Activated T-cell treated with anti-CD3 and anti-CD28 coated beads, Interleukin-2, amount 50 U/mL, for 1 hour (primary cell): ENCODE data around the gene SAMD8.
"Not testable (repeated sequence)": the region's sequence is repeated elsewhere in the genome, so short reads cannot be mapped to it uniquely, and the experiment has no call there.

Source experiments
- DNase-seq: peaks from one replicate; pipeline ENCODE4 v3.0.0-alpha.2; 2020

Gene SAMD8

DNA sequence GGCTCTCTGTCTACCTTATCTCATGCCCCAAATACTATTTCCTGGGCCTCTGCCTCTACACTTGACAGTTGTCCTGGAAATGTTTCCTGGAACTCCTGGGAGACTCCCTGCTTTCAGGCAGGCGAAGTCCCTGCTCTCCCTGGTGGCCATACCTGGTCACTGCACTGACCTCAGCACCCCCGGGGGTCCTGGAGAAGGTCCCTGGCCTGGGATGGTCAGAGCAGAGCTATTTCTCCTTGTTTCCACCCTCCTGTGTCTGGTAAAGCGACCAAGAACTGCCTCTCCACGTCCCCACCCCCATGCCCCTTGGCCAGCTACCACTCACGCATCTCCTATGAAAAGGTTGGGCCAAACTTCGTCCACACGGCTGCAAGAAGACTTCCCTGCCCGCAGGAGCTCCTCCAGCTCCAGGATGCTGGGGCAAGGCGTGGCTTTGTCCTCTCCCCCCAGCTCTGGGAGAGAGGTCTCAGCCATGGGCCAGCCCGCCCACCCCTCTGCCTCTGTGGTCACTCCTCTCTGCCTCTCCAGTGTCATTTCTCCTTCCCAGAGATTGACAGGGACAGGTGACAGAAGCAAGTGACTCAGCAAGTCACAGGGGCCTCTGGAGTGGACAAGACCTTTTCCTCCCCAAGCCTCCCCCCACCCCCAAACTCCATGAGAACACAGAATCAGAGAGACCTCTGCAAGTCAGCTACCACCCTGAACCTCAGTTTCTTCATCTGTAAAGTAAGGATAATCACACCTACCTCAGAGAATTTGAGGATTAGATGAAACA, 2.6 kb upstream of the SAMD8 start:
- no peak for DNase-seq

- DNase-seq = no peak
Measured at GRCh38 chr10:75109459-75109778, 2.0 kb upstream of the SAMD8 start.

GRCh38 chr10:75110006-75110632, 1.3 kb upstream of the SAMD8 start:
- no peak for DNase-seq

GRCh38 chr10:75111907-75112679, 637 bp downstream of the SAMD8 start:
- DNase-seq = peak; percentile 52

DNA sequence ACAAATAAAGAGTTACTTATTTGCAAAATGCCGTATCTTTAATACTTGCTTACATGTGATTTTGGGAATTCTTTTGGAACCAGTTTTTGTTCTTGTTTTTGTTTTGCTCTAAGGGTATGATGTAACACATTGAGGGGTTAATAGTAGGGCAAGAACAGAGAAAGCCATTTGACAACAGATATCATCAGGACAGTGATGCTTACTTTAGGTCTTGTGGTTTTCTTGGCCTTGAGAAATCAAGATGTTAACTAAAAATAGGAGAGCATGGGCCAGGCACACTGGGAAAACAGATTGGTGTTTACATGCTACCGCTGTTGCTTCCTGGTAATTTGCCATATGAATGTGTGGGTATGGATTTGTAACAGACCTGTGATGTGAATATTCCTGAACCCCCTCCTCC, 3.7 kb downstream of the SAMD8 start:
- no peak for DNase-seq

GRCh38 chr10:75116941-75117775, 5.7 kb downstream of the SAMD8 start:
- DNase-seq = not testable (repeated sequence)

GRCh38 chr10:75117995-75118394, 6.5 kb downstream of the SAMD8 start:
- no peak for DNase-seq

DNA sequence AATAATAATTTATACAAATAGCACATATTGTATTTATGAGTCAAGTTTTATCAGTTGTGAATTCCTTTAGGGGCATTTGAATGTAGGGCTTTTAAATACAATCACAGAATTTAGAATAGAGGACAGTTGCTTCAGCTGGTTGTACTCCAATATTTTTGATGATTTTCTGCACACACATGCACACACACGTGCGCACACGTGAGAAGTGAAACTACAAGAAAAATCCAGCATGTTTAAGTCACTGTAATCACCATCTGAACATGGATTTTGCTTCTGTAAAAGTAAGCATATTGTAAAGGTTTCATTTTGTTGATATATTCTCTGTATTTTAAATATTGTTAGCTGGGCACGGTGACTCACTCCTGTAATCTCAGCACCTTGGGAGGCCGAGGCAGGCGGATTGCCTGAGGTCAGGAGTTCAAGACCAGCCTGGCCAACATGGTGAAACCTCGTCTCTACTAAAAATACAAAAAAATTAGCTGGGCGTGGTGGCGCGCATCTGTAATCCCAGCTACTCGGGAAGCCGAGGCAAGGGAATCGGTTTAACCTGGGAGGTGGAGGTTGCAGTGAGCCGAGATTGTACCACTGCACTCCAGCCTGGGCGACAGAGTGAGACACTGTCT, 8.1 kb downstream of the SAMD8 start:
- DNase-seq = not testable (repeated sequence)

DNA sequence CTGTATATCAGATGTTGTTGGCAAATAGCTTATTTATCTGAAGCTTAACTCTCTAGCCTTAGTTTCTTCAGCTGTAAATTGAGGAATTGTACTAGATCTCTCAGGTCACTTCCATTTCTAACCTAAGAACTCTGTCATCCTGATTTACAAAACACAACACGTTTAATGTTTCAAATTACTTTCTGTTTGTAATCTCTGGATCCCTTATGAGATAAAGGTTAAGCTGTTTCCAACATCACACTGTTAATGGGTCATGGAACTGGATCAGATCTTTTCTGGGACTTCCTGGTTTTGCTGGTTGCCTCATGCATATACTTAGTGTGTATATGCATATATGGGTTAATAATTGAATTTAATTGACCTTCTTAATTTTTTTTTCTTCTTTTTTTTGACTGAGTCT, 9.9 kb downstream of the SAMD8 start:
- no peak for DNase-seq

DNA sequence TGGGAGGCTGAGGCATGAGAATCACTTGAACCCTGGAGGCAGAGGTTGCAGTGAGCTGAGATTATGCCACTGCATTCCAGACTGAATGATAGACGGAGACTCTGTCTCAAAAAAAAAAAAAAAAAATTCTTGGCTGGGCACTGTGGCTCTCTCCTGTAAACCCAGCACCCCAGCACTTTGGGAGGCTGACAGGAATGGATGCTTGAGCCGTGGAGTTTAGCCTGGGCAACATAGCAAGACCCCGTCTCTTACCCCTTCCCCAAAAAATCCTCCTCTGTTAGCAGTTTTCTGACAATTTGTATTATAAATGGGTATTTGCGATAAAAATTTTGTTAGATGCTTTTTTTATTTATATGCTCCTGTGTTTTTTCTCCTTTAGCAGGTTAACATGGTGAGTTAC, 11.0 kb downstream of the SAMD8 start:
- no peak for DNase-seq

GRCh38 chr10:75123088-75123682, 11.7 kb downstream of the SAMD8 start:
- no peak for DNase-seq

GRCh38 chr10:75126277-75126676, 14.8 kb downstream of the SAMD8 start:
- no peak for DNase-seq

DNA sequence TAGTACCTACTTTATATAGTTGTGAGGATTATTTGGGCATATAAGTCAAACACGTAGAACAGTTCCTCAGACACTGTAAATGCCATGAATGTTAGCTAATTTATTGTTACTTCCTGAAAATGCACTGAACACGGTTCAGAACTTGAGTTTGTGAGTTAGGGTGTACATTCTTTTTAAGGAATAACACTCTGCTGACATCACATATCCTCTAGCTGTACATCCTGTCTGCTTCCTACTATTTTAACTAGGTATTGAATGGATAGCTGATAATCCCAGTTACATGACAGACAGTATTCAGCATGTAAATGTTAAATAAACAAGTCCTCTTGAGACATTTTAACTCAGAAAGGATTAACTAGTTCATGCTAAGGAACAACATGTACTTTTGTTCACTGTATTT, 16.0 kb downstream of the SAMD8 start:
- no peak for DNase-seq

- not testable (repeated sequence) for DNase-seq
Measured at GRCh38 chr10:75128985-75129384, 17.5 kb downstream of the SAMD8 start.

GRCh38 chr10:75129537-75129936, 18.1 kb downstream of the SAMD8 start:
- no peak for DNase-seq

DNA sequence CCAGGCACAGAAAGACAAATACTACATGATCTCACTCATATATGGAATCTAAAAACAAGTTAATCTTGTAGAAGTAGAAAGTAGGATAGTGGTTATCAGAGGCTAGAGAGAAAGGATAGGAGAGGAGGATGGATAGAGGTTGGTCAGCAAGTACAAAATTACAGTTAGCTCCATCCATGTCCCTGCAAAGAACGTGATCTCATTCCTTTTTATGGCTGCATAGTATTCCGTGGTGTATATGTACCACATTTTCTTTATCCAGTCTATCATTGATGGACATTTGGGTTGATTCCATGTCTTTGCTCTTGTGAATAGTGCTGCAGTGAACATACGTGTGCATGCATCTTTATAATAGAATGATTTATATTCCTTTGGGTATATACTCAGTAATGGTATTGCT, 22.2 kb downstream of the SAMD8 start:
- not testable (repeated sequence) for DNase-seq

GRCh38 chr10:75136346-75136745, 24.9 kb downstream of the SAMD8 start:
- no peak for DNase-seq

DNA sequence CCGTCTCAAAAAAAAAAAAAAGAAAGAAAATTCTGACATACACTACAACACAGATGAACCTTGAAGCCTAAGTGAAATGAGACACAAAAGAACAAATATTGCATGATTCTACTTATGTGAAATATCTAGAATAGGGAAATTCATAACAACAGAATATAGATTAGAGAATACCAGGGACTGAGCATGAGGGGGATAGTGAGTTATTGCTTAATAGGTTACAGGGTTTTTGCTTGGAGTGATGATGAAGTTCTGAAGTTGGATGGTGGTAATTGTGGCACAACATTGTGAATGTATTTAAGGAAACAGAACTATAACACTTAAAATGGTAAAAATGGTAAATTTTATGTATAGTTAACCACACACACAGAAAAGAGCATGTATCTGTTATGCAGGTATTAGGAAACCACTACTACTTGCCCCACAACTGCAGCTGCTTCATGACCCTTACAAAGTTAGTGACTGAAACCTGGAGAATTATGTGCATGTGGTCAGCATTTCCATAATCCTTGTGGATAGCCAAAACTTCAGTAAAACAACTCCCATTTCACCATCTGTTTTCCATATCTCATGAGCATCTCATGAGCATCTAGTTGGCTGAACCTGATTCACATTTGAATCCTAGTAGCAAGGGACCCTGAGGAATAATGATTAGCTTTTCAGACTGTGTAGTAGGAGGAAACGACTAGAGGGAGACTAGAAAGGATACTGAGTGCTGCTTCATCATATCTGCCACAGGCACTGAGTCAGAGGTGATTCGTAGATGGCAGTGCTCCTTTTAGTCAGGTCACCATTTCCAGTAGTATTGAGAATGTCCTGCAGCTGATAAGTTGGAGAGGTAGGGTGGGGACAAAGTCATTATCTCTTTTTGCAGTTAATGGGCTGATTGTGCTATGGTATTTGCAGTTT, 26.3 kb downstream of the SAMD8 start:
- DNase-seq = no peak

GRCh38 chr10:75140246-75140645, 28.8 kb downstream of the SAMD8 start:
- DNase-seq = no peak

GRCh38 chr10:75143353-75143752, 31.9 kb downstream of the SAMD8 start:
- DNase-seq = no peak

DNA sequence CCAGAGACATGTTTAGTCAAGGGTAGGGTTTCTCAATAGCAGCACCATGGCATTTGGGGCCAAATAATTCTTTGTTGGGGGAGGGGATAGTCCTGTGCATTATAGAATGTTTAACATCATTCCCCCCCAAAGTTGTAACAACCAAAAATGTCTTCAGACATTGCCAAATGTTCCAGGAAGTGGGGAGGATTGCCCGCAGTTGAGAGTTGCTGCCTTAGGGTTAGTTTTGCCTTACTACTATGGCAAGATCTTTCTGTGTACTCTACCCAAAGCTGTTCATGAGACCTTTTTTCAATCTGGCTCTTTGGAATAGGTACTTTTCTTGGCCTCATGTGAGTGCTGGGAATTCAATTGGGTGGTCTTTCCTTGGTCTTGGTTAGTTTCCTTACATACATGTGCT, 34.1 kb downstream of the SAMD8 start:
- no peak for DNase-seq
